Mesenchymal stem cell (in vitro differentiated cells and primary cell): ENCODE measurements around the gene FUOM.

ENCODE experiments used
- DNase-seq: peaks from one replicate; pipeline ENCODE4 v3.0.0-alpha.2; 2013
- H2AFZ ChIP-seq: one replicate; pipeline ENCODE4 v1.6.1; 2013; ENCODE audit warnings: low read depth, mild to moderate bottlenecking, control low read depth, inconsistent platforms, low read length, moderate library complexity
- H2AK5ac ChIP-seq: 2 replicates; pipeline ENCODE4 v1.6.1; 2013; ENCODE audit warnings: low read length, moderate library complexity, mild to moderate bottlenecking, inconsistent platforms; ENCODE audit not compliant: severe bottlenecking
- H2BK120ac ChIP-seq: one replicate; pipeline ENCODE4 v1.6.1; 2013; ENCODE audit warnings: low read depth, mild to moderate bottlenecking, inconsistent platforms, low read length, moderate library complexity
- H2BK12ac ChIP-seq, 2 experiments: one replicate each; pipeline ENCODE4 v1.6.1; 2013; ENCODE audit warnings: inconsistent platforms in 2 of 2, low read length in 2 of 2, mild to moderate bottlenecking in 2 of 2, moderate library complexity in 2 of 2, control low read depth in 1 of 2
- H2BK15ac ChIP-seq: one replicate; pipeline ENCODE4 v1.6.1; 2013; ENCODE audit warnings: mild to moderate bottlenecking, low read depth, inconsistent platforms; ENCODE audit not compliant: poor library complexity, severe bottlenecking
- H2BK5ac ChIP-seq: 2 replicates; pipeline ENCODE4 v1.6.1; 2013; ENCODE audit warnings: low read depth, mild to moderate bottlenecking, low read length, control low read depth, inconsistent platforms; ENCODE audit not compliant: poor library complexity, severe bottlenecking
- H3K14ac ChIP-seq, 2 experiments: one replicate each; pipeline ENCODE4 v1.6.1; 2013; ENCODE audit warnings: inconsistent platforms in 2 of 2, low read length in 2 of 2, control low read depth in 1 of 2, mild to moderate bottlenecking in 1 of 2, moderate library complexity in 1 of 2
- H3K18ac ChIP-seq, 2 experiments: one replicate each; pipeline ENCODE4 v1.6.1; 2013; ENCODE audit warnings: inconsistent platforms in 2 of 2, low read length in 2 of 2, control low read depth in 1 of 2, low read depth in 1 of 2, mild to moderate bottlenecking in 1 of 2
- H3K23ac ChIP-seq, 2 experiments: one replicate each; pipeline ENCODE4 v1.6.1; 2013; ENCODE audit warnings: inconsistent platforms in 2 of 2, low read length in 2 of 2, mild to moderate bottlenecking in 2 of 2, moderate library complexity in 2 of 2, control low read depth in 1 of 2
- H3K27ac ChIP-seq: 2 replicates; pipeline ENCODE4 v1.5.1; 2013; ENCODE audit warnings: mild to moderate bottlenecking, moderate library complexity, low read length, control low read depth, inconsistent platforms; ENCODE audit not compliant: poor library complexity, severe bottlenecking
- H3K27me3 ChIP-seq, 2 experiments: 2 replicates each; pipeline versions ENCODE4 v1.6.1 to v1.7.0; 2013; ENCODE audit warnings: low read length in 2 of 2, mild to moderate bottlenecking in 2 of 2, moderate library complexity in 2 of 2, control low read depth in 1 of 2, inconsistent platforms in 1 of 2; ENCODE audit not compliant: control insufficient read depth in 1 of 2, insufficient read depth in 1 of 2
- H3K36me3 ChIP-seq, 2 experiments: 2 replicates each; pipeline versions ENCODE4 v1.6.1 to v1.7.0; 2013; ENCODE audit warnings: low read length in 2 of 2, control low read depth in 1 of 2, inconsistent platforms in 1 of 2, low read depth in 1 of 2, mild to moderate bottlenecking in 1 of 2; ENCODE audit not compliant: insufficient read depth in 2 of 2, control insufficient read depth in 1 of 2
- H3K4ac ChIP-seq, 2 experiments: one replicate each; pipeline ENCODE4 v1.6.1; 2013; ENCODE audit warnings: inconsistent platforms in 2 of 2, low read length in 2 of 2, mild to moderate bottlenecking in 2 of 2, moderate library complexity in 2 of 2, control low read depth in 1 of 2, low read depth in 1 of 2
- H3K4me1 ChIP-seq: 2 replicates; pipeline ENCODE4 v1.6.1; 2013; ENCODE audit warnings: low read depth, low read length, control low read depth; ENCODE audit not compliant: control insufficient read depth, insufficient read depth
- H3K4me2 ChIP-seq: 2 replicates; pipeline ENCODE4 v1.6.1; 2013; ENCODE audit warnings: low read length, mild to moderate bottlenecking, inconsistent platforms; ENCODE audit not compliant: poor library complexity, severe bottlenecking
- H3K4me3 ChIP-seq, 2 experiments: 2 replicates each; pipeline versions ENCODE4 v1.5.1 to v1.7.0; 2013; ENCODE audit warnings: low read length in 2 of 2, mild to moderate bottlenecking in 2 of 2, control low read depth in 1 of 2, low read depth in 1 of 2; ENCODE audit not compliant: insufficient read depth in 1 of 2
- H3K79me1 ChIP-seq: replicated peaks from 2 replicates; pipeline ENCODE4 v1.6.1; 2013; ENCODE audit warnings: mild to moderate bottlenecking, control low read depth, low read length, inconsistent platforms; ENCODE audit not compliant: poor library complexity, severe bottlenecking
- H3K9ac ChIP-seq: 2 replicates; pipeline ENCODE4 v1.7.0; 2013; ENCODE audit warnings: mild to moderate bottlenecking, low read length, moderate library complexity
- H3K9me3 ChIP-seq: 2 replicates; pipeline ENCODE4 v1.7.0; 2013; ENCODE audit warnings: mild to moderate bottlenecking, low read length; ENCODE audit not compliant: control insufficient read depth
- H4K8ac ChIP-seq: one replicate; pipeline ENCODE4 v1.6.1; 2013; ENCODE audit warnings: inconsistent platforms, mild to moderate bottlenecking, low read length, moderate library complexity
- H4K91ac ChIP-seq: one replicate; pipeline ENCODE4 v1.6.1; 2013; ENCODE audit warnings: mild to moderate bottlenecking, low read length, inconsistent platforms
- WGBS: methylation state at CpG from one replicate; pipeline ENCODE4 v1.1.7; 2013; ENCODE audit warnings: mixed read lengths; 5-methylcytosine and 5-hydroxymethylcytosine counted together

Gene FUOM

GRCh38 chr10:133381036-133381435, 23.2 kb upstream of the FUOM start:
- Histone ChIP-seq H3K36me3 (peaks cover 15 to 24% of the 10 kb centered on the region in 2 experiments), H3K4me2 (no peak overlapping the region), H2AFZ (no peak overlapping the region), H3K4me1 (peaks cover 22% of the 10 kb centered on the region), H4K91ac (no peak overlapping the region), H4K8ac (no peak overlapping the region), H3K18ac (no peak overlapping the region), H3K79me1 (peaks cover 10% of the 10 kb centered on the region), H3K9me3 (no peaks in the 10 kb centered on the region), H2BK120ac (no peak overlapping the region), H3K27ac (no peak overlapping the region), H2BK12ac (no peak overlapping the region), H3K14ac (no peak overlapping the region), H3K4me3 (no peak overlapping the region), H3K23ac (no peak overlapping the region), H3K4ac (no peak overlapping the region), H2BK15ac (no peak overlapping the region), H3K27me3 (no peaks in the 10 kb centered on the region), H2AK5ac (no peak overlapping the region), H2BK5ac (no peak overlapping the region), H3K9ac (no peak overlapping the region)
- WGBS: 99% methylated on average over 8 of the region's 8 CpGs
- no peak for DNase-seq

- H2BK12ac ChIP-seq: peak overlapping the region in 1 of 2 experiments; percentile 11
- H3K9ac ChIP-seq: peak overlapping the region; percentile 79
- H4K91ac ChIP-seq: peak overlapping the region; percentile 19
- peak overlapping the region; percentile 79 to 81 for H3K4me3 ChIP-seq
- H3K4me2 ChIP-seq: peak overlapping the region; percentile 85
- peaks cover 15 to 24% of the 10 kb centered on the region in 2 experiments for H3K36me3 ChIP-seq
- H3K79me1 ChIP-seq: peaks cover 10% of the 10 kb centered on the region
- no peak overlapping the region for H3K27ac ChIP-seq
- H3K14ac ChIP-seq: no peak overlapping the region
- H2AK5ac ChIP-seq: peak overlapping the region; percentile 6
- peak overlapping the region; percentile 95 for H2BK15ac ChIP-seq
- WGBS: 94% methylated on average over 35 of the region's 36 CpGs
- peaks cover 22% of the 10 kb centered on the region for H3K4me1 ChIP-seq
- peak overlapping the region; percentile 47 to 74 for H3K4ac ChIP-seq
- H3K18ac ChIP-seq: peak overlapping the region in 1 of 2 experiments; percentile 84
- no peaks in the 10 kb centered on the region for H3K9me3 ChIP-seq
- no peak overlapping the region for H2BK5ac ChIP-seq
- H3K23ac ChIP-seq: no peak overlapping the region
- peak overlapping the region; percentile 44 for H2AFZ ChIP-seq
- DNase-seq: no peak
- H2BK120ac ChIP-seq: no peak overlapping the region
- no peak overlapping the region for H4K8ac ChIP-seq
- no peaks in the 10 kb centered on the region for H3K27me3 ChIP-seq
These were observed 22.2 kb upstream of the FUOM start for GRCh38 chr10:133379801-133380666.

- H3K27me3 ChIP-seq: no peaks in the 10 kb centered on the region
These were observed 21.5 kb upstream of the FUOM start, which contains the start of gene PAOX for GRCh38 chr10:133379152-133379800. Gene PAOX, plus strand, starts transcription at chr10:133379262. Its CDS starts 55 bp downstream, at chr10:133379317.

More at GRCh38 chr10:133379152-133379800, 21.5 kb upstream of the FUOM start, which contains the start of gene PAOX:
- WGBS: 8% methylated on average over 57 of the region's 78 CpGs
- H3K4ac ChIP-seq: peak within 1 kb of the TSS; percentile 74 to 85
- H4K91ac ChIP-seq: peak within 1 kb of the TSS; percentile 78
- peak; percentile 64 for DNase-seq
- H3K18ac ChIP-seq: peak within 1 kb of the TSS; percentile 84 to 88
- peaks cover 14 to 19% of the 10 kb centered on the region in 2 experiments for H3K36me3 ChIP-seq
- H3K4me3 ChIP-seq: peak within 1 kb of the TSS; percentile 81 to 93
- no peaks in the 10 kb centered on the region for H3K9me3 ChIP-seq
- H3K23ac ChIP-seq: peak within 1 kb of the TSS in 1 of 2 experiments; percentile 97
- no peak within 1 kb of the TSS for H3K27ac ChIP-seq
- H3K14ac ChIP-seq: peak within 1 kb of the TSS in 1 of 2 experiments; percentile 84
- peak within 1 kb of the TSS; percentile 71 for H2BK120ac ChIP-seq
- H3K79me1 ChIP-seq: peaks cover 10% of the 10 kb centered on the region
- H2AFZ ChIP-seq: peak within 1 kb of the TSS; percentile 92
- peak within 1 kb of the TSS; percentile 99 for H3K4me2 ChIP-seq
- peaks cover 22% of the 10 kb centered on the region for H3K4me1 ChIP-seq
- H2AK5ac ChIP-seq: peak within 1 kb of the TSS; percentile 6
- H2BK12ac ChIP-seq: peak within 1 kb of the TSS in 1 of 2 experiments; percentile 70
- H4K8ac ChIP-seq: peak within 1 kb of the TSS; percentile 81
- H3K9ac ChIP-seq: peak within 1 kb of the TSS; percentile 79
- peak within 1 kb of the TSS; percentile 95 for H2BK15ac ChIP-seq
- H2BK5ac ChIP-seq: peak within 1 kb of the TSS; percentile 63
